PC-3 (cell line): Measurements from ENCODE around the gene PLA2G4A. TPM values are rescaled to one million over a fixed set of nuclear protein-coding genes. Genes with fewer than 3 reads are reported as not detected.

Experiments
- ATAC-seq: fragments of 200-7000 bp; cut with Tn5 transposase; 2 replicates; pipeline ENCODE4 v1.9.1; 2020; ENCODE audit warnings: mild to moderate bottlenecking, moderate library complexity
- Bru-seq: library from RNA; stranded (reverse); fragments of 400-500 nt; gene quantifications from one replicate; lab custom pipeline; 2021; lab: Mats Ljungman, UMichigan
- BruChase-seq, 2 experiments: library from RNA; stranded (reverse); fragments of 400-500 nt; gene quantifications; one replicate each; lab custom pipeline; 2021; lab: Mats Ljungman, UMichigan
- BruUV-seq: library from RNA; stranded (reverse); fragments of 400-500 nt; replicated peaks from 2 replicates; lab custom pipeline; 2021; lab: Mats Ljungman, UMichigan
- CTCF ChIA-PET: fragments of 300-600 bp; sonication (Branson Sonifier 250); formaldehyde crosslinking; loops from one replicate; lab custom pipeline; 2022; ENCODE audit warnings: antibody characterized with exemption; lab: Charles Lee
- POLR2A ChIA-PET: fragments of 300-600 bp; sonication (Branson Sonifier 250); formaldehyde crosslinking; loops from one replicate; lab custom pipeline; 2022; ENCODE audit warnings: antibody characterized with exemption; ENCODE audit not compliant: unreplicated experiment; lab: Charles Lee
- DNase-seq: peaks from one replicate; pipeline ENCODE4 v3.0.0-alpha.2; 2015
- H2AFZ ChIP-seq: fragments of 300-600 bp; sonication (generic); 2 replicates; pipeline ENCODE4 v1.6.0; 2016; ENCODE audit warnings: antibody characterized with exemption, low read length
- H3F3A ChIP-seq: fragments of 300-600 bp; sonication (generic); one replicate; pipeline ENCODE4 v1.6.0; 2017; ENCODE audit warnings: antibody characterized with exemption, low read length, control low read depth, mild to moderate bottlenecking; ENCODE audit not compliant: unreplicated experiment
- H3K27ac ChIP-seq: fragments of 300-600 bp; sonication (generic); 2 replicates; pipeline ENCODE4 v1.5.1; 2016; ENCODE audit warnings: mild to moderate bottlenecking, low read length
- H3K27me3 ChIP-seq: fragments of 300-600 bp; sonication (generic); 2 replicates; pipeline ENCODE4 v1.6.1; 2016; ENCODE audit warnings: low read length, mixed read lengths
- H3K36me3 ChIP-seq: fragments of 300-600 bp; sonication (generic); 2 replicates; pipeline ENCODE4 v1.6.1; 2016; ENCODE audit warnings: low read depth, mixed run types, low read length, mixed read lengths
- H3K4me1 ChIP-seq: fragments of 300-600 bp; sonication (generic); 2 replicates; pipeline ENCODE4 v1.5.1; 2016; ENCODE audit warnings: low read length; ENCODE audit not compliant: insufficient read depth
- H3K4me2 ChIP-seq: fragments of 300-600 bp; sonication (generic); 2 replicates; pipeline ENCODE4 v1.6.0; 2016; ENCODE audit warnings: low read length
- H3K4me3 ChIP-seq: fragments of 300-600 bp; sonication (generic); 2 replicates; pipeline ENCODE4 v1.5.1; 2016; ENCODE audit warnings: mild to moderate bottlenecking, low read length, mixed read lengths
- H3K79me2 ChIP-seq: fragments of 300-600 bp; sonication (generic); 2 replicates; pipeline ENCODE4 v1.6.1; 2017; ENCODE audit warnings: low read length, mixed read lengths
- H3K9ac ChIP-seq: fragments of 300-600 bp; sonication (generic); 2 replicates; pipeline ENCODE4 v1.6.0; 2016; ENCODE audit warnings: mild to moderate bottlenecking, low read length
- H3K9me2 ChIP-seq: fragments of 300-600 bp; sonication (generic); replicated peaks from 2 replicates; pipeline ENCODE4 v1.6.1; 2016; ENCODE audit warnings: mixed run types, low read length, mixed read lengths
- H3K9me3 ChIP-seq: fragments of 300-600 bp; sonication (generic); 2 replicates; pipeline ENCODE4 v1.6.1; 2016; ENCODE audit warnings: low read length, mixed read lengths
- H4K20me1 ChIP-seq: fragments of 300-600 bp; sonication (generic); 2 replicates; pipeline ENCODE4 v1.6.1; 2016; ENCODE audit warnings: low read length, mixed read lengths
- EZH2 ChIP-seq: fragments of 300-600 bp; sonication (generic); IDR thresholded peaks from one replicate; pipeline ENCODE4 v1.6.1; 2017; ENCODE audit warnings: antibody characterized with exemption, mild to moderate bottlenecking, low read length; ENCODE audit not compliant: unreplicated experiment
- EZH2phosphoT487 ChIP-seq: fragments of 300-600 bp; sonication (generic); IDR thresholded peaks from 2 replicates; pipeline ENCODE4 v1.6.1; 2018; ENCODE audit warnings: mild to moderate bottlenecking, antibody characterized with exemption, low read length, borderline replicate concordance
- intact Hi-C: fragments of 100-400 bp; cut with micrococcal nuclease; formaldehyde crosslinking; loops from 2 replicates; pipeline ENCODE4 v1.9.0; 2023
- long read RNA-seq: library from polyadenylated mRNA; unstranded; transcript quantifications from one replicate; pipeline ENCODE4 v2.0.0, GENCODE V29; 2021; ENCODE audit not compliant: unreplicated experiment
- total RNA-seq: library from RNA; depleted of rRNA; stranded (reverse); fragments of >200 nt; gene quantifications from 2 replicates; pipeline ENCODE4 v1.2.3, GENCODE V29; 2014; rRNA removed
- TF ChIP-seq, protein P1 (sequence below): fragments of 300-600 bp; sonication (generic); conservative IDR thresholded peaks from 2 replicates; pipeline ENCODE4 v1.5.1; 2017; ENCODE audit warnings: antibody characterized with exemption, low read depth, mild to moderate bottlenecking, low read length

PLA2G4A gene
- total RNA-seq: 1.3 and 2.3 TPM in 2 replicates
- percentile 40 among the genes with signal in this experiment for Bru-seq, nascent RNA
- percentile 32 among the genes with signal in this experiment for BruChase-seq, experiment 1, labeled RNA remaining after a 6-hour chase
- BruChase-seq, experiment 2, labeled RNA remaining after a 2-hour chase: percentile 31 among the genes with signal in this experiment
- long read RNA-seq, partial matches to known transcripts: 1 of 5 reads
- long read RNA-seq, other reads (novel, unspliced or antisense): 1 of 5 reads

DNA sequence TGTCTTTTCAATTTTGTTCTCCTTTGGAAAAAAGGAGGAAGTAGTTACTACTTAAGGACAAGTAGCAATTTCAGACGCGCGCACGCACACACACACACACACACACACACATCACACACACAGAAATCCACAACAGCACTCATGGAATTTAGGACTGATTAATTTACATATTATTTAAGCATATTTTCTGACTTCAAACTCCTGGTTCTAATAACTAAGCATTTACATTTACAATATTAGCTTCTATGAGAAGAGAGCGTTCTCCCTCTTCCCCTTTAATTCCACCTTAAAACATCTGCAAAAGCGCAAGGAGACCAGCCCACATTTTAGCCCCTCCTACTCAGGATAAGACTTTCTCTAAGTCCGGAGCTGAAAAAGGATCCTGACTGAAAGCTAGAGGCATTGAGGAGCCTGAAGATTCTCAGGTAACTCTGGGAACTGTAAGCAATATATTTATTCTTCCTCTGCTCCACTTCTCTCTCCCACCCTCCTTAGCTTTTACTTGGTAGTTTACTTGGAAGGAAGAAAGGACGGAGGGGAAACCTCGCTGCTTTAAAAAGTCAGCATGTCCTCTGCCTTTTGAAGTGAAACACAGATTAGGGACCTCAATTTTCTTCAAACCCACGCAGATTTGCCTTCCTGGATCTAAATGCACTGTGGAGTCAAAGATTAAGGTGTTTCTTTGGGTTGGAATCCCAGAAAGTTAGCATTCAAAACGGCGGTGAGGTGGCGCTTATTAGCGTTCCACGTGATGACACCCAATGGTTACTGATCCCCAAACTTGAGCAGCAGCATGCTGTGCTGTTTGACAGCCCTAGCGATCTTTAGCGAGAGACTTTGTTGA, at the start of gene PLA2G4A:
Gene PLA2G4A (plus strand): TSS at position 339 of the 844 bp plus-strand sequence. CDS start 25,406 bp downstream, outside the sequence.
- DNase-seq (peak; percentile 53), ATAC-seq (peak; percentile 93)
- H3K79me2 ChIP-seq: no peaks in the 10 kb centered on the region
- H3K36me3 ChIP-seq: no peaks in the 10 kb centered on the region
- H4K20me1 ChIP-seq: no peaks in the 10 kb centered on the region
- ChIA-PET POLR2A (no interaction called here), CTCF (no interaction called here)
- H2AFZ ChIP-seq: peak within 1 kb of the TSS; percentile 91
- BruUV-seq: TSS peak; percentile 89
- TF ChIP-seq EZH2: no peak
- TF ChIP-seq, protein P1, sequence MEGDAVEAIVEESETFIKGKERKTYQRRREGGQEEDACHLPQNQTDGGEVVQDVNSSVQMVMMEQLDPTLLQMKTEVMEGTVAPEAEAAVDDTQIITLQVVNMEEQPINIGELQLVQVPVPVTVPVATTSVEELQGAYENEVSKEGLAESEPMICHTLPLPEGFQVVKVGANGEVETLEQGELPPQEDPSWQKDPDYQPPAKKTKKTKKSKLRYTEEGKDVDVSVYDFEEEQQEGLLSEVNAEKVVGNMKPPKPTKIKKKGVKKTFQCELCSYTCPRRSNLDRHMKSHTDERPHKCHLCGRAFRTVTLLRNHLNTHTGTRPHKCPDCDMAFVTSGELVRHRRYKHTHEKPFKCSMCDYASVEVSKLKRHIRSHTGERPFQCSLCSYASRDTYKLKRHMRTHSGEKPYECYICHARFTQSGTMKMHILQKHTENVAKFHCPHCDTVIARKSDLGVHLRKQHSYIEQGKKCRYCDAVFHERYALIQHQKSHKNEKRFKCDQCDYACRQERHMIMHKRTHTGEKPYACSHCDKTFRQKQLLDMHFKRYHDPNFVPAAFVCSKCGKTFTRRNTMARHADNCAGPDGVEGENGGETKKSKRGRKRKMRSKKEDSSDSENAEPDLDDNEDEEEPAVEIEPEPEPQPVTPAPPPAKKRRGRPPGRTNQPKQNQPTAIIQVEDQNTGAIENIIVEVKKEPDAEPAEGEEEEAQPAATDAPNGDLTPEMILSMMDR: no peak
- TF ChIP-seq EZH2phosphoT487: no peak
- no peaks in the 10 kb centered on the region for H3K4me1 ChIP-seq
- H3K9ac ChIP-seq: peak within 1 kb of the TSS; percentile 69
- intact Hi-C loops: no loop called here
- peak within 1 kb of the TSS; percentile 73 for H3K4me3 ChIP-seq
- no peaks in the 10 kb centered on the region for H3K9me3 ChIP-seq
- no peaks in the 10 kb centered on the region for H3F3A ChIP-seq
- H3K27ac ChIP-seq: peak within 1 kb of the TSS; percentile 47
- H3K4me2 ChIP-seq: peak within 1 kb of the TSS; percentile 82
- H3K9me2 ChIP-seq: no peaks in the 10 kb centered on the region
- no peaks in the 10 kb centered on the region for H3K27me3 ChIP-seq

DNA sequence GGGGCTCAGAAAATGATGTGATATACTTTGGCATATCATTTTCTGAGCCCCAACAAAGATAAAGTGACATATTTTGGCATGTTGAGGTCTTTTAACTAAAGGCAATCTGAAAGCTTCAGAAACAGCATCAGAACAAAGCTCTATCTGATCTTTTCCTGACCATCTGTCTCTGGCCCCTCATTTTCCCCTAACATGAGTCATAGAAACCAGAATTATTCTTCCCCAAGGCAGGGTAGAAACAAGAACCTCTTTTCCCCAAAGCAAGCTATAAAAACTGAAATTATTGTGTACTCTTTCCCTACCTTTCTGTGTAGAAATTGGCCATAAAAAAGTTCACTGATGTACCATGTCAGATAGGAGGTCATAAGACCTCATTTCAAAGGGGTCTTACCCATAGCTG, 48.7 kb upstream of the PLA2G4A start:
- H4K20me1 ChIP-seq: no peaks in the 10 kb centered on the region
- H3K4me3 ChIP-seq: no peak overlapping the region
- ChIA-PET POLR2A (no interaction called here), CTCF (no interaction called here)
- H3K9me3 ChIP-seq: no peaks in the 10 kb centered on the region
- no peaks in the 10 kb centered on the region for H3K27me3 ChIP-seq
- no peaks in the 10 kb centered on the region for H3K79me2 ChIP-seq
- H3K9ac ChIP-seq: no peak overlapping the region
- H2AFZ ChIP-seq: no peak overlapping the region
- H3F3A ChIP-seq: no peaks in the 10 kb centered on the region
- ATAC-seq (no peak), DNase-seq (no peak)
- no peak overlapping the region for H3K27ac ChIP-seq
- no peaks in the 10 kb centered on the region for H3K4me1 ChIP-seq
- no peak overlapping the region for H3K4me2 ChIP-seq
- no TSS peak for BruUV-seq
- H3K36me3 ChIP-seq: no peaks in the 10 kb centered on the region
- H3K9me2 ChIP-seq: no peaks in the 10 kb centered on the region
- TF ChIP-seq EZH2phosphoT487 (no peak), EZH2 (no peak)
- TF ChIP-seq, protein P1: no peak
- intact Hi-C loops: no loop called here
